Stimulated activated CD8-positive, alpha-beta memory T cell treated with anti-CD3 and anti-CD28 coated beads, Interleukin-15, amount 100 ng/mL, for 48 hours (primary cell): ENCODE data around the gene KIF16B.

Experiments
- DNase-seq, 2 donors: peaks; one replicate each; pipeline ENCODE4 v3.0.0-alpha.2; 2020; ENCODE audit warnings: low read depth in 2 of 2

The KIF16B gene

DNA sequence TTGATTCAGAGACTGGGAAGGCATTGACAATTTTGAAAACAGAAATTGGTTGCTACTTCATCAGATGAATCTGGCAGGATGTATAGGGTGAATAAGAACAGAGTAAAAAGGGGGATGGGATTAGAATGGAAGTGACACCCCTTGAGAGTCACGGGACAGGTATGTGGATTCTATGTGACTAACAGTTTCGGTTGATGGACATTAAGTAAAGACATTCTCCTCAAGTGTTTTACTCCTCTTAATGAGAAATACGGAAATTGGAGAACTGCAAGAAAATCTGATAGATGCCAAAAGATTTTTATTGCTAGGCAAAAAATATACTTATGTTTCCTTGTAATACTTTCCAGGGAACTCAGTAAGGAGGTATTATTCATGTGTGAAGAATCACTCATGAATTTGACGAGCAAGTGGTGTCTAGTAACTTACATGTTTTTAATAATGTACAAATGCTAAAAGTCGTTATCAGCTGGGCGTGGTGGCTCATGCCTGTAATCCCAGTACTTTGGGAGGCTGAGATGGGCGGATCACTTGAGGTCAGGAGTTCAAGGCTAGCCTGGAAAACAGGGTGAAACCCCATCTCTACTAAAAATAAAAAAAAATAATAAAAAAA, 135.8 kb downstream of the KIF16B start:
- DNase-seq = no peak

DNA sequence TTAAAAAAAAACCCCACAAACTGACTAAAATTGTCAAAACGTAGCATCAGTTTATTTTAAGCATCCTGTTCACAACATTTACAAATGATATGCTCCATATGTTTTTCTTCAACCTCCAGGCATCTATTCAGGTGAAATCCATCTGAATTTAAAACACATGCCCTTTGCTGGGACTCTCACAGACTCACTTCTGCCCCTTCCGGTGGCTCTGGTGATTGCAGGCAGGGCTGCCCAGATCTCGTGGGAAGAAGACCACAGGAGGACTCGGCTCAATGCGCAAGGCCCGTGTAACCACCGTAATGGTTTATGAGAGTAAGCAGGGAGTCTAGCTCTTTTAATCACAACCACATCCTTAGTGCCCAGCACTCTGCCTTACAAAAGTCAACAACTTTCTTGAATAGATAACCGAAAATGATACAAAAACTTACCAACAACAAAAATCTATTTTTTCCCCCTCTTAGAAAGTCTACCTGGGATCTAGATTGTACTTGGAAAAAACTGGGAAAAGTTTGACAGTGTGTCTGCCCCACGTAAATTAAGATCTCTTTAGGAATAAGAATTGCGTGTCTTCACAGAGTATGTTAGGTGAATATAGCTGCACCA, 139.1 kb downstream of the KIF16B start:
- DNase-seq = peak; percentile 11 to 19

DNA sequence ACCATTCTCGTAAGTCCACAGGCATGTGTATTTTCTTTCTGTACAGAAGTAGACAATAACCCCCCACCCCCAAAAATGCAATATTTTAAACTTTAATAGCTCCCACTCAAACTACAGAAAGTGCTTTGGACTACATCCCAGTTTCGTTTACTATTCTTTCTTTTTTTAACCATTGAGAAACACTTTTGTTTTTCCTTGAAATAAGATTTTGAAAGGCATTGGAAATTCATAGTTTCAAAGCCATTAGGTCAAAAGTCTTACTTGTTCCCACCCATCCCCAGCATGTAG, 140.0 kb downstream of the KIF16B start:
- DNase-seq = no peak

DNA sequence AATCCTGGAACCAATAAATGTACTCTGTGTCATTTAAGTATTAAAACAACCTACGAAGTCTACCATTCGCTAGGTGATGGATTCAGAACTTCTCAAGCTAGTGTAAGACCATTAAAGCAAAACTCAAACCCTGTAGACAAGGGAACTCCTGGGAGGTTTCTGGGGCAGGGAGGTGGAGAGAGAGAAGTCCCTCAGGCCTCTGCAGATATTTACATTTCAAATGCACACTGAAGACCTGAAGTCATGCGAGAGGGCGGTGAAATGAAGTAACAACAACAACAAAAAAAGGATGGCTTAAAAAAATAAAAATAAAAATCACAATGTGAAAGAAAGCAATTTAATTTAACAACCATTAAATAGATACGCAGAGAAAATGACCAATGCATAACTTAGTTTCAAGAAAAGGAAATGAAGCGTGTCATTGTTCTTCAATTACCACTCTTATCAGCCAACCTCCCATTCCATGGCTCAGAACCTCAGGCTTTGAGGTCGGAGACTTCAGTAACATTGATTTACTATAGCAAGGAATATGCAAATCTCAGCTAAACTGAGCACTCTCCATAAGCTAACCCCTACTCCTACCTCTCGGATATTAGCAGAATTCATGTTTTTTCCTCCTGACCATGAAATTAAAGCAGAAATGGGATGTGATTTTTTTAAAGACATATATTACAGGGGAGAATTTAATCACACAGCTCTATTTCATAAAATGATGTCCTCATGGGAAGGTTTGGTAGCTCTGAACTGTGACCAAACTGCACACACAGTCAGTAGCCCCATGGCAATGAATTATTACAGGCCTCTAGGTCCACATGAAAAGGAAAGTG, 140.6 kb downstream of the KIF16B start:
- DNase-seq = no peak

DNA sequence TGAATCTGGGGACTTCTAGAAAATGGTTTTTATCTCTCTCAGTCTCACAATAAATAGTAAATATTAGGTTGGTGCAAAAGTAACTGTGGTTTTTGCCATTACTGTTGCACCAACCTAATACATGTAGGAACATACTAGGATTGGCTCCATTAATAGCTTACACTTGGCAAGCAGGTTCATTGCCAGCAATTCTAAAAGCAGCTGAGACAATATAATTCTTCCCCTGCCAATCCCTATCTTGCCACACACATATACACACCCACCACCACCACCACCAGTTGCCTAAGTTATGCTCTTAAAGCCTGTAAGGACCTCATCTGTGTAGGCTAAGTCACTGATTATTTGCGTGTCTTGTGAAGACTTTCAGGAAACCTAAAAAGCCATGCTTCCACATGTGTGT, 145.1 kb downstream of the KIF16B start:
- DNase-seq = no peak

DNA sequence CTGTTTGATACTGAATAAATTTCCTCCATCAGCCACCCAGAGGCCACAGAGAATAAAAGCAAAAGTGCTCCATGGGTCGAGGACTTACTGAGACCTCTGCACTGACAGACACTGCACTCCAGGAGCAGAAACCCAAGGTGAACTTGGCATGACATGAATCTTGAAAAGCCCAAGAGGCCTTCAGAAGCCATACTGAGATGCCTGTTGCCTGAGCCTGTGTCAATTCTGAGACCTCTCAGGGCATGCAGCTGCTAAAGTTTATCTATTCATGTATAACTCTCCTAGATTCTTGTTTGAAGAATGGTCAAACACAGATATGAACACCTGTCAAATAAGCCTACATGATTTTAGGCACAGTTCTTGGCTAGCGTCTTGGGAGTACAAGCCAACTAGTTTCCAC, 145.7 kb downstream of the KIF16B start:
- no peak for DNase-seq

DNA sequence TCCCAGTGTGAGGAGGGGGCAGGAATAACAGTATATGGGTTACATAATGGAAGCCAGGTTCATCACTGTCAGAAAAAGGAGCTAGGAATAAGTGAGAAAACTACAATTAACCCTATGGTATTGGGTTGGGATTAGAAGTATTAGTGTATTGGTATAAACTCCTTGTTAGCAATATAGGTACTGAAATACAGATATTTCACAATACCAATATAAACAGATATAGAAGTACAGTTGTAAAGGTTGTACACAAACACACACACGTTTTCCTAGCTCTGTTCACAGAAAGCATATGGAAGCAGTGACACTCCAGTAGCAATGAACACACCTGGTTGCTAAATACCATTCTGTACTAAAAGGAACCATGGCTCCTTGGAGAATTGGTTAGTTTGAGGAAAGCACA, 148.5 kb downstream of the KIF16B start:
- no peak for DNase-seq

DNA sequence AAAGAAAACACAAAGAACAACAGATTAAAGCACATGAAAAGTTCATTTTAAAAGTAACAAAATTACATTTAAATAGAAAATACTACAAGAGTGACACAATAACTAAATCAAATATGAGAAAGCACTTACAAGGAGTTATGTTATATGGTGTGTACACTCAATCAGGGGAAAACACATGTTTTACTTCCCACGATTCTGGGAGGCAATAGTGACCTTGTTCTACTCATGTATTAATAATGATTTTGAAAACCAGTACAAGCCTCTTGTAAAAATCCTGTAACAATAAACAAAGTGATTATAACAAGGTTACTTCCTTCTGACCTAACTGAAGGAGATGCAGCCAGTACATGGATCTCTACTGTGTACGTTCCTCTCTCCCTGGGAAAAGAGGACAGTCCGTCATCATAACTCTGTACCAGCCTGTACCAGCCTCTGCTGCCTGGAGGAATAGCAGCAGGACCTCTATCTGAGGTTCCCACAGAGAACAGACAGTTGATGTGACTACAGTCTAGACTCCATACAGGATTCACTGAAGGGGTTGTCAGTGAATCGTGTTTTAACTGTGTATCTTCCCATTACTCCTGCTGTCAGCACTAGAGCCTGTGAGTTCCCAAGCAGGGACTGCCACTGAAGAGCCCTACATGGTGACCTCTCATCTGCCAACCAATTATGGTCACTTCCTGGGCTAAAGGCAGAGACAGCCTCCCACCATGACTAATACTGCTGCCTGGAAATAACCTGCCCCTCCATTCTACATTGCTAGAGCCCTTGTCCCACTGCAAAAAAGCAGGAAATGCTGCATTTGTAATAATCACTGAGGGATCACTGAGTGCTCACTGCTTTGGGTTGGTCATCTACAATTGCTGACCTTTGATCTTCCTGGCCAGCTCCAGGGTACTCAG, 149.7 kb downstream of the KIF16B start:
- DNase-seq = no peak

DNA sequence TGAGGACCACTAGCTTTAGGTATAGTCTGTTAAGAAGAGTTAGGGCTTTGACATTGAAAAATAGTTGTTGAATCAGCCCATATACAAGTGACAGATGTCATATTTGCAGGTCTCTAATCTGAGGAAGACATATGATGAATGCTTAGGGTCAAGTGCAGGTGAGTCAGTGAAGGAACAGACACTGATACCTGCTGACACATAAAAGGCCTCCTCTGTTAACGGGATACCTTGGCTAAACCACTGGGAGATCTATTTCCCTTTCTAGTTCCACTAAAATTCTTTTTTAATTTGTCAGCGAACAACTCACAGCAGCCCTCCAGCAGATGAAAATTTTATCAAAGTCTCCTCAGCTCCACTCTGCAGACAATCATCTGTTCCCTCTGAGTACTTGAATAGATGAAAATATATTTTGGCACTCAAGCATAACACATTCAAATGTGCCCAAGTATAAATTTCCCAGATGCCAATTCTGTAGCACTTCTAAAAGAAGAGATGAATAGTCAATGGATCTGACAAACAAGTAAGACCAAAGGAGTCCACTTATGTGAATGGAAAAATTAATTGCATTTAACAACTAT, 154.0 kb downstream of the KIF16B start:
- DNase-seq = no peak

DNA sequence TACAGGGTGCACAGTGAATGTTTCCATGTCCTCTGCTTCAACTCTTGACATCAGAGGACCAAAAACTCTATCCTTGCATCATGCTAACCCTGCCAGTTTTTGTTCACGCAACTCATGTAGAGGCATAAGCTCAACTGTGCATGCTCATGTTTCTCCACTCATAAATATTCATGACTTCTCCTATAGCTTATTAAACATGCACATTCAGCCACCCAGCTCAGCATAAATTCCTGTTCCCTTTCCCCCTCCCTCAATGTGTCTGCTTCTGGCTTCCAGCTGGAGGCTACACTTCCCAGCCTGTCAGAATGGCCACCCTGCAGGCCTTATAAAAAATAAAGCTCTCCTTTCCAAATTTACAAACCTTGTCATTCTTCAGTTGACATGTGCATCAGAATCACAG, 154.6 kb downstream of the KIF16B start:
- DNase-seq = no peak

DNA sequence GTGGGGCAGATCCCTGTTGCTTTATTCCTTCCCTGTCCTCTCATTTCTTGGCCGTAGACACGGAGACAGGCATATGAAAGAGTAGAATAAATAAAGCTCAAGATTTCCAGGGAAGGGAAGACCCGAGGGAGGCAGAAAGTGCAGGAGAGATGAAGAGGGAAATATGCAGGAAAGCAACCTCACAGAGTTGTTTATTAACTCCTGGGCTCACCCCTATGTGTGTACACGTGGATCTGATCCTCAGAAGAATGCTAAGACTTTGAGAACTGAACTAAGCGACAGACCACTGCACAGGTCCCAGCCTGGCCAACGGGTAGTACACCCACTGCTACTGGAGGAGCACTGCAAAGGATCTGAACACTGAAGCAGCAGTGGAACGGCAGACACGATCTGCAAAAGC, 156.2 kb downstream of the KIF16B start:
- no peak for DNase-seq

DNA sequence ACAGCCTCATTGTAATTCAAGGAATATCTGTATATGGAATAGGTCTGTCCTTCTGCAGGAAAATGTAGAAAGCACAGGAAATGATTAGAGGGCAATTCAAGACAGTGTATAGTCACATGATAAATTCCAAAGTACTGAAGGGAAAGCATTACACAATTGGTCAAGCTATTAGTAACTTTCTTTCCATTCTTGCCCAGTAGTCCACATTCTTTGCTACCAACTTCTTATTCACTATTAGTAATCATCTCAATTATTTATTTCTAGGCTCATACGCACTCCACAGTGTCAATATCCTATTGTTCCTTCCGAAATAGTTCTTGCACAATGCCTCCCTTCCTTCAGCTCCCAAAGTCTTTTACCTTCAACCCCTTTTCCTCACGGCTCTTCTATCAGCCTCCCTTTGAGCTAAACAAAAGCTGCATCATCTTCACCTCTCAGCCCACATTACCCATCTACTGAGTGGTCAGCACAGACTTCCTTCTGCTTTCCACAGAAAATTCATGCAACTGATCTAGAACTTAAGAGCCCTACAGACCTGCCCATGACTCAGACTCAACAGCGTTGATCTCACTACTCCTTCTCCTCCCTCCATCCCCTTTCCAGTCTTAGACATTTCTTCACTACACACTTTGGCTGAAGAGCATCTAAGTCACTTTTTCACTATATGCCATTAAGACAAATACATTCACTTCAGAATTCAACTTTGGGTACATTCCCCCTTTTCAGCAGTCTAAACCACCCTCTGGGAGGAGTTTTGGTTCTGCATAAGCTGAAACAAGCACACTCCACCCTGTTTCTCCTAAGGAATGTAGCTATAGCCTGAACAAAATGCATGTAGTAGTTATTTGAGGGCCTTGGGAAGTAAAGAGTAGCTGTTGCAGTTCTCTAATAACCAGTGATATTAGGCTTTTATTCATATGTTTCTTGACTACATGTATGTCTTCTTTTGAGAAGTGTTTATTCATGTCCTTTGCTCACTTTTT, 157.9 kb downstream of the KIF16B start:
- DNase-seq = no peak

DNA sequence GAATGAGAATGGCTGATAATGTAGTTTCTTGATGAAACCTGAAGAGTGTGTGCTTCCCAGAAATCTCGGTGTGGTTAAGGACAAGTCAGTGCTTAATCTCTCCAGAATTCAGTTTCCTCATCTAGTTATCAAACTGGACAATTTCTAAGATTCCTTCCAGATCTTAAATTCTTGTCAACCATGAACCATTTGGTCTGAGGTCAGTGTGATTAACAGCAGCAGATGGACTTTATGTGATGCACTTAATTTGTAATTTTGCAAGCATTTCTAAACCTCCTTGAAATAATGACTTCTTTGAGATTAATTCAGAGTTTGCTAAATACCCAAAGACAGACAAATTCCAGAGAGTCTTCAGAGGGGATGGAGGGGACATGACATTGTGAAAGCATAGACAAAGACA, 160.3 kb downstream of the KIF16B start:
- DNase-seq = no peak

DNA sequence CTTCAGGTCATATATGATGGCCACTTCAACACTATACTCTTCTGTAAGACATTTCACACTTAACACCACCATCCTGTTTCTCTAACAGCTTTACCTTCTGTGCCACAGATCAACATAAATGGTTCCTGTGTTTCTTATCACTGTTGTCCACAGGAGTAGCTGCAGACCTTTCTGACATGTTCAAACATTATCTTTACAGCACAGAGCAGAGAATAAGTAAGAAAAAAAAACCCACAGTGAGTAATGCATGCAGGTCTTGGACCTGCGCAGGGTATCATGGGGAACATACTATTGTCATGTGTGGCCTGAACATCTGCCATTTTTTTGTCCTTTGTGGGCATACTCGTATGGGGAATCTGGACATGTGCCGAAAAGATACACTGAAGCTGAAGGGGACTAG, 161.9 kb downstream of the KIF16B start:
- no peak for DNase-seq

DNA sequence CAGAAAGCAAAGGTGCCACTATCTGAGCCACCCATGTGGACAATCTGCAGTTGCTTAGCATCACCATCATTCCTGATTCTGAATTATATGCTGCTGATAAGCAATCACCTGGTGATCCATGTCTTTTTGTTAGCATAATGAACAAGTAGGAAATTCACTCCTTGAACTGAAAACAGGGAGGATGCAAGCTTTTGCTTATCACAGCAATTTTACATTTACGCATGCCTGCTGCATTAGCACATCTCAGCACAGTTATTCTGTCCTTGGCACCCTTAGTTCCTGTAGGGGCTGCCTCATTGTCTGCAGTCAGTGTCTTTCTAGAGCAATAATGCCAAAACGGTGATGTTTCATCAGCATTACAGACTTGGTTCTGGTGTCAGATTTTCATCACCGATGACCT, 162.6 kb downstream of the KIF16B start:
- no peak for DNase-seq

DNA sequence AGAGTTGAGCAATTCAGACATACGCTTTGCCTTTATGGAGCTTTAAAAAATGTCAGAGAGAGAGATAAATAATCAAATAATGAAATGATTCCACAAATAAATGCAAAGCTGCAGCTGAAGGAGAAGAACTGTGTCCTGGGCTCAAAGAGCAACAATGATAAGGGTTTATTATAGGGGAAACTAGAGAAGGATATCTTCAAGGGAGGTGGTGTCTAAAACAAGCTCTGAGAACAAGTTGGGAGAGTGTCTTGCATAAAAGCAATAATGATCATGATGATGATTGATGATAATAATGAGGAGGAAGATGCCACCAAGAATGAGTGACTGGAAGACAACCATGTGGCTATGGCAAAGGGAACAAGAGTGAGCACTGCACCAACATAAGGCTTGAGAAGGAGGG, 164.3 kb downstream of the KIF16B start:
- DNase-seq = no peak

DNA sequence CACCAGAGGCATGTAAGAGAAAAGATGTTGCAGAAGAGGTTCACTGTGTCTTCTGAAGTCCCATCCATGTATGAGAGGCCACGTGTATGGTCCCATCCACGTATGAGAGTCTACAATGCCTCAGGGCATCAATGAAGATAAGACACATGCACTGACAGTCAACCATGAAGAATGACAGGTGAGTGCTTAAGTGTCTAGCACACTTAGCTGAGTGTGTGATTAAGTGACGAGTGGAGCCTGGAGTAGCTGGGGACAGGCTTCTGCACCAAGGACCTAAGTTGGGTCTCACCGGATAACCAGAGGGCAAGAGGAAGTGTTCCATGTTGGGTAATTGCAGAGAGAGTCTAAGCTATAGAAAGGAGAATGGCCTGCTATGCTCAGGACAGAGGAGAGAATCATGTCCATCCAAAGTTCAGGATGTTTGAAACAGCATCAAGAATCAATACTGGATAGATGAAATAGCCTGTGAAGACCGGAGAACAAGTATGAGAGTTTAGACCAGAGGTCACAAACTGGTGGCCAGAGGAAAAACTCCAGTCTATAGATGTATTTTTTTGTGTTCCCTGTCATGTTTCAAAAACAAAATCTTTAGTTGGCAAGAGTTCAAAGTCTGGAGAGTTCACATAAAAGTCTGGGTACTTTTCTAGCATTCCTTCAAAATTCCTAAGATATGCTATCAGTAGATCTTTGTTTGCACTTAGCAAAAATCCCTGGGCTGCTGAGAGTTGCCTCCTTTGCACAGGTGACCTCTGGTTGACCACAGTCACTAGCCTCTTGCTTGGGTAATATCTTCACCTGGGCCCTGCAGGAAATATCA, 165.8 kb downstream of the KIF16B start:
- DNase-seq = no peak

DNA sequence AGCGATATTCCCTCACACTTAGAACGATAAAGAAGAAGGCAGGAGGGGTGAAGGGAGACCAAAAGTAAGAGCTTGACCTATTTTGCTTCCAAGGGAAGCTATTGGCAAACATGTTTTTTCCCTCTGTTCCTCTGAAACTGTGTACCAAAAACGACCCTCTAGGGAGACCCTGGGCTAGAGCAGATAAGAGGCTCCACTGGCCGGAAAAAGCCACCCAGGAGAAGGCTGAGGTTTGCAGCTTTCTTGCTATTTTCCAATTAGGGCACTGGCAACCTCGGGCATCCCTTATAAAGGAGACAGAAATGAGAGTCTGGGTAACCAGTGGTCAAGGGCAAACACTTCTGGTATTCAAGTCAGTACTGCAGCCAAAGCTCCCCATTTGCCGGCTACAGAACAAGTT, 168.0 kb downstream of the KIF16B start:
- DNase-seq = no peak

DNA sequence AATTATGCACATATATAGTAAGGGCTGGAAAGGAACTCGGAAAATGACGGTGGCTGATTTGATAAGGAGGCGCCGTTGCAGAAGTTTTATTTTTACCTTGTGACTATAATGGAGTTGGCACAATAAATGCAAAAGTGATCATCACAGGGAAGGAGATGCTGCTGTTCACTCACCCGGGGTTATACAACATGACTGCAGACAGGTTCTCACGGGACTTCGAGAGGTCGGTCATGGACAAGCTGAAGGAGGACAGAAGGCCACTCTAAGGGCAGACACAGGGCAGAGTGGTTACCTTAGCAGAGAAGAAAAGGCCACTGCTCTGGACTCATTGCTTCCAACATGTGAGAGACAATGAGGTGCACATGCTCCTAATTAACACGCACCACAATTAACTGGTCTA, 168.6 kb downstream of the KIF16B start:
- no peak for DNase-seq

DNA sequence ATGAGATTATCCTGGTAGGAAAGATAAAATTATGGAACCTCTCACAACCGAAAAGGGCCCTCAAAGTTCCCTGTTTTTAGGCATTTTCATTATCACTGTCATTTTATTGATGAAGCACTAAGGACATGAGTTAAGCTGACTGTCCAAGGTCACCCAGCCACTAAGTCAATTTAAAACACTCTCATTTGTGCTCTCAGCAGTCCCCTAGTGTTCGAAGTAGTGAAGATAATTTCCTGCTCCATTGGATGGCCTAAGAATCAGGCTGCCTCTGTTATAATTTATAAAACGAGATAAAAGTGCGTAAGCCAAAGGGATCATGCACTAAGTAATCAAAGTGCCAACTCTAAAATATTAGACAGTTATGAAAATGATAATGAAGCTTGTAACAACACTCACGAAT, 169.1 kb downstream of the KIF16B start:
- DNase-seq = no peak
